SK-N-MC (cell line): ENCODE data around the gene DPY30.

Source experiments
- EZH2 ChIP-seq: fragments of 200-600 bp; sonication (generic); IDR thresholded peaks from one replicate; pipeline ENCODE4 v1.6.1; 2017; ENCODE audit warnings: antibody characterized with exemption
- FOXP2 ChIP-seq: optimal IDR thresholded peaks from 2 replicates; pipeline ENCODE3; 2011; ENCODE audit warnings: mild to moderate bottlenecking, moderate library complexity; ENCODE audit not compliant: insufficient read depth; ENCODE audit errors: extremely low read length, control extremely low read depth
- POLR2AphosphoS5 ChIP-seq: IDR thresholded peaks from 2 replicates; pipeline ENCODE4 v1.6.1; 2012; ENCODE audit warnings: mild to moderate bottlenecking, low read depth, low read length, borderline replicate concordance

DNA sequence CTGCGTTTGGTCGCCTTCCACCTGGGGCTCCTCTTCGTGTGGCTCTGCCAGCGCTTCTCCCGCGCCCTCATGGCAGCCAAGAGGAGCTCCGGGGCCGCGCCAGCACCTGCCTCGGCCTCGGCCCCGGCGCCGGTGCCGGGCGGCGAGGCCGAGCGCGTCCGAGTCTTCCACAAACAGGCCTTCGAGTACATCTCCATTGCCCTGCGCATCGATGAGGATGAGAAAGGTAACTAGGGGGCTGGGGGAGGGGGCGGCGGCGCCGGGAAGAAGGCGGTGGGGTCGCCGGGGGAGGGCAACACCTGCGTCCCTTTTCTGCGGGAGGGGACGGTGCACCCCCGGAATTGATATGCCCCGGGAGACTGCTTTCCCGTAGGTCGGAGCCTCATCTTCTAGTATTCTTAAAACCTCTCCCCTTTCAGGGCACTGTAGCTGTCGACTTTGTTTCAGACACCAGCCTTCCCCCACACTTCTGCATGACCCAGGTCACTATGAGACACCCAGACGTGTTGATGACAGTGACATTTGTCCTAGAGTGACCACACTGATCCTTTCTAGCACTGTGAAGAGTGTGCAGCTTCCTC, 24.5 kb upstream of the DPY30 start:
- TF ChIP-seq POLR2AphosphoS5 (no peak), EZH2 (no peak), FOXP2 (no peak)
